ENCODE data around the gene YIF1A. TPM values are rescaled to one million over a fixed set of nuclear protein-coding genes. Genes with fewer than 3 reads are reported as not detected.

The YIF1A gene
- total and polyA plus RNA-seq, 4 donors, result 93.0 to 136 (median 117) TPM

DNA sequence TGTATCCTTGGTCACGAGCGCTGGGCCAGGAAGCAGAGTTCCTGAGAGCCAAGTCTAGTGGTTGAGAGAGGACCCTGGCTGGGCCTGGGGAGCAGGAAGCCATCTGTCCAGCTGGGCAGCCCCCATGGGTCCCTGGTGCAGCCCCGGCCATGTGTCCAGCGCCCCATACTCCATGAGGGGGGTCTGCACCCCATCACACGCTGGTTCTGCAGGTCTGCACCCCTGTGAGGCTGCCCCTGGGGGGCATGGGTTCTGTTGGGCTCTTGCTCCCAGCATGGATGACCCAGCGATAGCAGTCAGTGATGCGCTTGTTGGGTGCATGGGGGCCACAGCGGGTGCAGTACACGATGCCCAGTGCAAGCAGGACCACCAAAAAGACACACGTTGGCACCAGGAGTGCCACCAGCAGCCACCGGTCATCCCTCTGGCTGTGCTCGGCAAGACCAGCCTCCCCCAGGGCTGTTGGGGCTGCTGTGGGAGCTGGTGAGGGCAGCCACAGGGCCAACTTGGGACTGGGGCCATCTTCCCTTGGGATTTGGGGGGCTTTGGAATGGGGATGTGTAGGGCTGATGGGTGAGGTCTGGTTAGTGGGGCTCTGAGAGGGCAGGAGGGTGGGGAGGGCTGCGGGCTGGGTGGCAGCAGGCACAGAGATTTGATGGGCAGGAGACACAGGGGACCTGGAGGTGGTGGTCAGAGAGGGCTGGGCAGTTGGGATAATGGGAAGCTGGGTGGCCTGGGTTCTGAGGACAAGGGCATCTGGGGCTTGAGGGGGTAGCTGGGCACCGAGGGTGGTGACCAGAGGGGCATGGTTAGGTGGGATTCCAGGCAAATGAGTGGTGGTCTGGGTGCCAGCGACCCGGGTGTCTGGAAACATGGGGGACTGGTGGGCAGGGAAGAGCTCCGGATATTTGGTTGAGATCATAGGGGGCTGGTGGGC is 25.9 kb upstream of the YIF1A start (continued):
- TF ChIP-seq, protein P1, sequence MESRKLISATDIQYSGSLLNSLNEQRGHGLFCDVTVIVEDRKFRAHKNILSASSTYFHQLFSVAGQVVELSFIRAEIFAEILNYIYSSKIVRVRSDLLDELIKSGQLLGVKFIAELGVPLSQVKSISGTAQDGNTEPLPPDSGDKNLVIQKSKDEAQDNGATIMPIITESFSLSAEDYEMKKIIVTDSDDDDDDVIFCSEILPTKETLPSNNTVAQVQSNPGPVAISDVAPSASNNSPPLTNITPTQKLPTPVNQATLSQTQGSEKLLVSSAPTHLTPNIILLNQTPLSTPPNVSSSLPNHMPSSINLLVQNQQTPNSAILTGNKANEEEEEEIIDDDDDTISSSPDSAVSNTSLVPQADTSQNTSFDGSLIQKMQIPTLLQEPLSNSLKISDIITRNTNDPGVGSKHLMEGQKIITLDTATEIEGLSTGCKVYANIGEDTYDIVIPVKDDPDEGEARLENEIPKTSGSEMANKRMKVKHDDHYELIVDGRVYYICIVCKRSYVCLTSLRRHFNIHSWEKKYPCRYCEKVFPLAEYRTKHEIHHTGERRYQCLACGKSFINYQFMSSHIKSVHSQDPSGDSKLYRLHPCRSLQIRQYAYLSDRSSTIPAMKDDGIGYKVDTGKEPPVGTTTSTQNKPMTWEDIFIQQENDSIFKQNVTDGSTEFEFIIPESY (IDR thresholded peaks at IDR 0.05), result no peak
- TF ChIP-seq TAF1 (conservative IDR thresholded peaks at IDR 0.05) (no peak), RXRA (IDR thresholded peaks at IDR 0.05) (no peak), HNF4A (conservative IDR thresholded peaks at IDR 0.05) (no peak), FOXA2 (IDR thresholded peaks at IDR 0.05) (no peak), YY1 (IDR thresholded peaks at IDR 0.05) (no peak), FOXA1 (IDR thresholded peaks at IDR 0.05) (no peak), NR2F2 (IDR thresholded peaks at IDR 0.05) (no peak), HNF4G (IDR thresholded peaks at IDR 0.05) (no peak), JUND (IDR thresholded peaks at IDR 0.05) (no peak)
- TF ChIP-seq, protein P2, sequence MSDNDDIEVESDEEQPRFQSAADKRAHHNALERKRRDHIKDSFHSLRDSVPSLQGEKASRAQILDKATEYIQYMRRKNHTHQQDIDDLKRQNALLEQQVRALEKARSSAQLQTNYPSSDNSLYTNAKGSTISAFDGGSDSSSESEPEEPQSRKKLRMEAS (IDR thresholded peaks at IDR 0.05), result no peak

DNA sequence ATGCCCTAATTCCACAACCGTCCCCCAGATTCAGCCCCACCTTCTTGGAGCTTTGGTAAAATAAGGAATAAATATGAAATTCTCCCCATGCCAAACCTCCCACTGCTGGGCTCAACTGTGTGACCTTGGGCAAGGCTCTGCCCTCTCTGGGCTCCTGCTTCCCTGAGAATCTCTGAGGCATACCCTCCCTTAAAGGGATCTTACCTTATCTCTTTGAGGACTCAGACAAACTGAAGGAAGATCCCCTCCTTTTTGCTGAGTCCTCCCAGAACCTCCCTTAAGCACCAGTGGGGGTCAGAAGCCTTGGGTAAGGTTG is 25.2 kb upstream of the YIF1A start:
- 85% methylated on average over 1 of the region's 1 CpG for WGBS
- no peak for DNase-seq (ENCODE audit: low spot score)
- Histone ChIP-seq H3K4me3 (ENCODE audit: low read depth in 1 of 3, low read length in 3 of 3) (no peak overlapping the region), H3K36me3 (ENCODE audit: control insufficient read depth in 4 of 4, insufficient read depth in 3 of 4, low read depth in 1 of 4, low read length in 3 of 4) (no peaks in the 10 kb centered on the region), H3K4me1 (ENCODE audit: control insufficient read depth in 4 of 4, insufficient read depth in 4 of 4, low read length in 3 of 4) (peaks cover 7 to 24% (median 13%) of the 10 kb centered on the region in 4 donors), H3K27me3 (ENCODE audit: control insufficient read depth in 4 of 4, insufficient read depth in 4 of 4, low read length in 3 of 4) (no peaks in the 10 kb centered on the region), H3K9me3 (ENCODE audit: control insufficient read depth in 4 of 4, low read length in 3 of 4) (no peaks in the 10 kb centered on the region), H3K9ac (ENCODE audit: low read depth in 1 of 2, low read length in 2 of 2) (no peak overlapping the region), H3K27ac (ENCODE audit: low read depth in 1 of 2, low read length in 2 of 2) (peak overlapping the region in 1 of 2 donors; percentile 86)
- TF ChIP-seq TAF1 (conservative IDR thresholded peaks at IDR 0.05) (no peak), GABPA (IDR thresholded peaks at IDR 0.05 in 1 of 2, conservative IDR thresholded peaks at IDR 0.05 in 1 of 2) (no peak), FOXA1 (IDR thresholded peaks at IDR 0.05) (no peak), NR2F2 (IDR thresholded peaks at IDR 0.05) (no peak), JUND (IDR thresholded peaks at IDR 0.05) (no peak), RAD21 (IDR thresholded peaks at IDR 0.05) (no peak), FOXA2 (IDR thresholded peaks at IDR 0.05) (no peak), YY1 (IDR thresholded peaks at IDR 0.05) (no peak), HNF4G (IDR thresholded peaks at IDR 0.05) (no peak), RXRA (IDR thresholded peaks at IDR 0.05) (no peak), EGR1 (IDR thresholded peaks at IDR 0.05; ENCODE audit: low read depth in 2 of 2) (no peak), SP1 (IDR thresholded peaks at IDR 0.05) (no peak), HNF4A (conservative IDR thresholded peaks at IDR 0.05) (no peak)
- TF ChIP-seq, protein P3, sequence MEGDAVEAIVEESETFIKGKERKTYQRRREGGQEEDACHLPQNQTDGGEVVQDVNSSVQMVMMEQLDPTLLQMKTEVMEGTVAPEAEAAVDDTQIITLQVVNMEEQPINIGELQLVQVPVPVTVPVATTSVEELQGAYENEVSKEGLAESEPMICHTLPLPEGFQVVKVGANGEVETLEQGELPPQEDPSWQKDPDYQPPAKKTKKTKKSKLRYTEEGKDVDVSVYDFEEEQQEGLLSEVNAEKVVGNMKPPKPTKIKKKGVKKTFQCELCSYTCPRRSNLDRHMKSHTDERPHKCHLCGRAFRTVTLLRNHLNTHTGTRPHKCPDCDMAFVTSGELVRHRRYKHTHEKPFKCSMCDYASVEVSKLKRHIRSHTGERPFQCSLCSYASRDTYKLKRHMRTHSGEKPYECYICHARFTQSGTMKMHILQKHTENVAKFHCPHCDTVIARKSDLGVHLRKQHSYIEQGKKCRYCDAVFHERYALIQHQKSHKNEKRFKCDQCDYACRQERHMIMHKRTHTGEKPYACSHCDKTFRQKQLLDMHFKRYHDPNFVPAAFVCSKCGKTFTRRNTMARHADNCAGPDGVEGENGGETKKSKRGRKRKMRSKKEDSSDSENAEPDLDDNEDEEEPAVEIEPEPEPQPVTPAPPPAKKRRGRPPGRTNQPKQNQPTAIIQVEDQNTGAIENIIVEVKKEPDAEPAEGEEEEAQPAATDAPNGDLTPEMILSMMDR (IDR thresholded peaks at IDR 0.05; ENCODE audit: low read depth, low read length, missing input control), result no peak
- TF ChIP-seq, protein P4, sequence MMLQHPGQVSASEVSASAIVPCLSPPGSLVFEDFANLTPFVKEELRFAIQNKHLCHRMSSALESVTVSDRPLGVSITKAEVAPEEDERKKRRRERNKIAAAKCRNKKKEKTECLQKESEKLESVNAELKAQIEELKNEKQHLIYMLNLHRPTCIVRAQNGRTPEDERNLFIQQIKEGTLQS (IDR thresholded peaks at IDR 0.05), result no peak
- TF ChIP-seq, protein P2 (IDR thresholded peaks at IDR 0.05), result no peak
- TF ChIP-seq, protein P1 (IDR thresholded peaks at IDR 0.05), result no peak
- TF ChIP-seq, protein P5, sequence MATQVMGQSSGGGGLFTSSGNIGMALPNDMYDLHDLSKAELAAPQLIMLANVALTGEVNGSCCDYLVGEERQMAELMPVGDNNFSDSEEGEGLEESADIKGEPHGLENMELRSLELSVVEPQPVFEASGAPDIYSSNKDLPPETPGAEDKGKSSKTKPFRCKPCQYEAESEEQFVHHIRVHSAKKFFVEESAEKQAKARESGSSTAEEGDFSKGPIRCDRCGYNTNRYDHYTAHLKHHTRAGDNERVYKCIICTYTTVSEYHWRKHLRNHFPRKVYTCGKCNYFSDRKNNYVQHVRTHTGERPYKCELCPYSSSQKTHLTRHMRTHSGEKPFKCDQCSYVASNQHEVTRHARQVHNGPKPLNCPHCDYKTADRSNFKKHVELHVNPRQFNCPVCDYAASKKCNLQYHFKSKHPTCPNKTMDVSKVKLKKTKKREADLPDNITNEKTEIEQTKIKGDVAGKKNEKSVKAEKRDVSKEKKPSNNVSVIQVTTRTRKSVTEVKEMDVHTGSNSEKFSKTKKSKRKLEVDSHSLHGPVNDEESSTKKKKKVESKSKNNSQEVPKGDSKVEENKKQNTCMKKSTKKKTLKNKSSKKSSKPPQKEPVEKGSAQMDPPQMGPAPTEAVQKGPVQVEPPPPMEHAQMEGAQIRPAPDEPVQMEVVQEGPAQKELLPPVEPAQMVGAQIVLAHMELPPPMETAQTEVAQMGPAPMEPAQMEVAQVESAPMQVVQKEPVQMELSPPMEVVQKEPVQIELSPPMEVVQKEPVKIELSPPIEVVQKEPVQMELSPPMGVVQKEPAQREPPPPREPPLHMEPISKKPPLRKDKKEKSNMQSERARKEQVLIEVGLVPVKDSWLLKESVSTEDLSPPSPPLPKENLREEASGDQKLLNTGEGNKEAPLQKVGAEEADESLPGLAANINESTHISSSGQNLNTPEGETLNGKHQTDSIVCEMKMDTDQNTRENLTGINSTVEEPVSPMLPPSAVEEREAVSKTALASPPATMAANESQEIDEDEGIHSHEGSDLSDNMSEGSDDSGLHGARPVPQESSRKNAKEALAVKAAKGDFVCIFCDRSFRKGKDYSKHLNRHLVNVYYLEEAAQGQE (IDR thresholded peaks at IDR 0.05), result no peak
